HG02852 (cell line): ENCODE data around the gene HARS1.
"Not testable (repeated sequence)": the region's sequence is repeated elsewhere in the genome, so short reads cannot be mapped to it uniquely, and the experiment has no call there.

Experiments used
- ATAC-seq: cut with Tn5 transposase; IDR thresholded peaks from one replicate; pipeline ENCODE4 v1.9.1; 2021; ENCODE audit warnings: mild to moderate bottlenecking, moderate library complexity; ENCODE audit not compliant: unreplicated experiment

HARS1 gene

DNA sequence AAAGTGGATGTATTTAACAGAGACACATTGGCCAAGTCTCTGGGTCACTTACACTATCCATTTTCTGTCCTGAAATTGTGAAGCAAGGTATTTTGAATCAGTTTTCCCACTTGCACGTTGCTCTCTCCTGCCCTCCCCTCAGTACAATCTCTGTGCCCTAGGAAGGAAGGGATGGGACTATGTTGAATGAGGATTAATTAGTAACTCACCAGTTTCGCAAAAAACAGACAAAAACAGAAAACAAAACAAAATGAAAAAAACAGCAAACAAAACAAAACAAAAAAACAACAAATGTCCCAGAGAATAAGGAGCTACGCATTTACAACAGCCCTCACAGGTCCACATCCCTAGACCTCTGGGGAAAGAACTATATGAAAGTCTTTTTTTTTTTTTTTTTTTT is 57.1 kb downstream of the HARS1 start:
- no peak for ATAC-seq

DNA sequence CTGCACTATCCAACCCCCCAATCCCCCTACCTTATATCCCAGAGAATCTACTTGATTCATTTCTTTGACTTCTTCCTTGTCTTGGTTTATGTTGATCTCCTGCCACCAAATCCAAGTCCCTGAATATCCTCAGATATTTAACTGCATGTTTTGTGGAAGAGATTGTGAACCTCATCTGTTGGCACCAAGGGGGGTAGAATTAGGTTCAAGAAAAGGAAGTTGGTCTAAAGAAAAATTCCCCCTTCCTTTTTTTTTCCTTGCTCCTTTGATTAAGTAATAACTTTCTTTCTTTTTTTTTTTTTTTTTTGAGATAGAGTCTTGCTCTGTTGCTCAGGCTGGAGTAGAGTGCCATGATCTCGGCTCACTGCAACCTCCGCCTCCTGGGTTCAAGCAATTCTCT is 57.7 kb downstream of the HARS1 start:
- no peak for ATAC-seq

DNA sequence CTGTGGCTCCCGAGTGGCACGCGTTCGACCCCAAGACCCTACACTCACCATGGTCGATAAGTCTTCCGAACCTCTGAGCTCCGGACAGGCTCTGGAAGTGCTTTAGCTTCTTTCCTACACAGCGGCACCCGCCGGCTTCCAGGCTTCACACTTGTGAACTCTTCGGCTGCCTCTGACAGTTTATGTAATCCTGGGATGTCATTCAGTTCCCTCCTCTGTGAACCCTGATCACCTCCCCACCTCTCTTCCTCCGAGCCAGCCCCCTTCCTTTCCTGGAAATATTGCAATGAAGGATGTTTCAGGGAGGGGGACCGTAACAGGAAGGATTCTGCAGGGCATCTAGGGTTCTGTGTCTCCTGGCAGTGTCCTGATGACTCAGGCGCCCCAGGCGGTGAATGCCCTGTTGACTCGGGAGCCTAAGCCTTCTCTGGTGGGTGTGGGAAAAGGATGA is 58.1 kb downstream of the HARS1 start, which contains the start of gene CD14:
Gene CD14 (minus strand): TSS at position 155 of the 451 bp plus-strand sequence. CDS start 104 bp downstream, at position 51.
- ATAC-seq: peak; percentile 2

DNA sequence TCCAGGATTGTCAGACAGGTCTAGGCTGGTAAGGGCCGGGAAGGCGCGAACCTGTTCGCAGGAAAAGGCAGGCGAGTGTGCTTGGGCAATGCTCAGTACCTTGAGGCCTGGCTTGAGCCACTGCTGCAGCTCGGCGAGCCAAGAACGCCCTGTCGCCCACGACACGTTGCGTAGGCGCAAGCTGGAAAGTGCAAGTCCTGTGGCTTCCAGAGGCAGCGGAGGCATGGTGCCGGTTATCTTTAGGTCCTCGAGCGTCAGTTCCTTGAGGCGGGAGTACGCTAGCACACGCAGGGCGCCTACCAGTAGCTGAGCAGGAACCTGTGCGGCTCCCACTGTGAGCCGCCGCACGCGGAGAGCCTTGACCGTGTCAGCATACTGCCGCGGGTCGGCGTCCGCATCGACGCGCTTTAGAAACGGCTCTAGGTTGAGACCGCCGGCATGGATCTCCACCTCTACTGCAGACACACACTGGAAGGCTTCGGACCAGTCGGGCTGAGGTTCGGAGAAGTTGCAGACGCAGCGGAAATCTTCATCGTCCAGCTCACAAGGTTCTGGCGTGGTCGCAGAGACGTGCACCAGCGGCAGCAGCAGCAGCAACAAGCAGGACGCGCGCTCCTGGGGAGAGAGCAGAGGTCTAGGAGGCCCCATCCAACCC is 58.7 kb downstream of the HARS1 start:
- ATAC-seq: peak; percentile 69

DNA sequence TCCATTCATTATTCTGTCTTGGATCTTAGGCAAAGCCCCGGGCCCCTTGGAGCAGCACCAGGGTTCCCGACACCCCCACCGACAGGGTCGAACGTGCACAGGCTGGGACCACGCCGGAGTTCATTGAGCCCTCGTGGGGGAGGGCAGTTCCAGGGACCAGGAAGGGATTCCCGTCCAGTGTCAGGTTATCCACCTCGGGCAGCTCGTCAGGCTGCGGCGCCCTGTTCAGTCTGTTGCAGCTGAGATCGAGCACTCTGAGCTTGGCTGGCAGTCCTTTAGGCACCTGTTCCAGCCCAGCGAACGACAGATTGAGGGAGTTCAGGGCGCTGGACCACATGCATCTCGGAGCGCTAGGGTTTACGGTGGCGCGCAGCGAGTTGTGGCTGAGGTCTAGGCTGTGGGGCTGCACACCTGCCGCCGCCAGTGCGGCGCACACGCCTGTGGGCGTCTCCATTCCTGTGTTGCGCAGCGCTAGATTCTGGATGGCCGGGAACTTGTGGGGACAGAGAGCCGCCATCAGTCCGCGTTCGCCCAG is 59.3 kb downstream of the HARS1 start:
- ATAC-seq: peak; percentile 47

DNA sequence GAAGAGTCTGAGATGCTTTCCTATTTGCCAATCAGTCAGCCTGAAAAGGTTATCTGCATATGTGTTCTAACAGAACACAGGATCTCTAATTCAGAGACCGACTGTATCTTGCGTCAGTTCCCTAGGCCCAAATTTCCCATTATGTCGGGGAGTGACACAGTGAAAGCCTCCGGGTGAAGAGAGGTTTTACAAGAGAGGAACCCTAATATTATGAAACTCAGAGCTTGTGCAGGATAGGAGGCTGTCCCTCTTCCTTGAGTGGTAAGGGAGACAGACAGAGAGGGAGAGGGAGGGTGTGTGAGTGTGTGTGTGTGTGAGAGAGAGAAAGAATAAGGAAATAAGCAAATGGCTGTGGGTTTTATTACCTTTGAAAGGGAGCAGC is 60.1 kb downstream of the HARS1 start:
- ATAC-seq: no peak

DNA sequence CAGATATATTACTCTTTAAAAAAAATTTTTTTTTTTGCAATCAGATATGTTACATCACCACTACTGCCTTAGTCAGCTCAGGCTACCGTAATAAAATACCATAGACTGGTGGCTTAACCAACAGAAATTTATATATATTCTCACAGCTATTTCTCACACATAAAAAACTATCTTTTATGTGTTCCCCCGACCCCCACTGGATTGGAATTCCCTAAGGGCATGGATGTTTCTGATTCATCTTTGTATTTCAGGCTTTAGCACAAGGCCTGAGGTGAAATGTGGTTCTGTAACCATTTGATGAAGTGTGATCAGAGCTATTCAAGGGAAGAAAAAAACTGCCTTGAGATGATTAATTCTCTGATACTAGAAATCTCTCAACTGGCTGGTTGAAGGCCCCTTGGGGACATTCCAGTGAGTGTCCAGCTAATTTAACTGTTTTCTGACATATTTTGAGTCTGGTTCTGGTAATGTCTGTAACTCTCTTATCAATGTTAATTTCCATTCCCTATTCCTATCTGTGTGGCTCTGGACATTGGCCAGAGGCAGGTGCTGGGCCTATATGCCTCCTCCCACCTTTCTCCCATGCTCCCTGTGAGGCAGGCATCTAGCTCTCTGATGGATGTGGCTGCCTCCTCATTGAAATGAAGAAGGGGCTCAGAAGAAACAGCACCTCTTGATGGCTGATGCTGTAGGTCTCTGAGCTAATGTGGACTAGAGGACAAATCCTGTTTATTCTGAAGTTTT is 60.7 kb downstream of the HARS1 start:
- ATAC-seq: no peak

DNA sequence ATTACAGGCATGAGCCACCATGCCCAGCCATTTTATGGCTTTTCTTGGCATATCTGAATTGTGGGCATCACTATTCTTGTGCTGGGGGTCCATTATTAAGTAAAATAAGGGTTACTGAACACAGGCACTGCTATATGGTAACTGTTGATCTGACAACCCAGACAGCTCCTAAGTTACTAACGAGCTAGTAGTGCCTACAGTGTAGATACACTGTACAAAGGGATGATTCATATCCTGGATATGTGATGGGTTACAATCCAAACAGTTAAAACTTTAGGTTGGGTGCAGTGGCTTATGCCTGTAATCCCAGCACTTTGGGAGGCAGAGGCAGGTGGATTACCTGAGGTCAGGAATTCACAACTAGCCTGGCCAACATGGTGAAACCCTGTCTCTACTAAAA is 62.5 kb downstream of the HARS1 start:
- ATAC-seq: no peak

DNA sequence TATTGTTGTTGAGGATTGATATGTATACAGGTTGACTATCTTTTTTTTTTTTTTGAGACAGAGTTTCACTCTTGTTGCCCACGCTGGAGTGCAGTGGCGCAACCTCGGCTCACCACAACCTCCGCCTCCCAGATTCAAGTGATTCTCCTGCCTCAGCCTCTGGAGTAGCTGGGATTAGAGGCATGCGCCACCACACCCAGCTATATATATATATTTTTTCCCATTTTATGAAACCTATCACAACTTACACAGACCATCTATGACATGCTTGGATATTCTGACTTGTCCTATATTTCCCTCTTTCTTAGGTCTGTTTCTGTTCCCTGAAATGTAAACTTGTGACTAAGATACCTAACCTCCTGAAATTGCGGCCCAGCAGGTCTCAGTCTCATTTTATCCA is 63.2 kb downstream of the HARS1 start:
- ATAC-seq: no peak

DNA sequence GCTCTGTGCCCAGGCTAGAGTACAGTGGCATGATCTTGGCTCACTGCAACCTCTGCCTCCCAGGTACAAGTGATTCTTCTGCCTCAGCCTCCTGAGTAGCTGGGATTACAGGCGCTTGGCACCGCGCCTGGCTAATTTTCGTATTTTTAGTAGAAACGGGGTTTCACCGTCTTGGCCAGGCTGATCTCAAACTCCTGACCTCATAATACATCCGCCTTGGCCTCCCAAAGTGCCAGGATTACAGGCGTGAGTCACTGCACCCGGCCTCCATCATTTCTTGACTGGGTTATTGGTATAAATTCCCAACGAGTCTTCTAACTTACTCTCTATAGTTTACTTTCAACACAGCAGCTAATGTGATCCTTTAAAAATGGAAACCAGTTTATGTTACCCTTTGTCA is 66.3 kb downstream of the HARS1 start:
- ATAC-seq: not testable (repeated sequence)
